GM21825 (cell line): ENCODE results near the gene CLRN1.
"Not testable (repeated sequence)": the region's sequence is repeated elsewhere in the genome, so short reads cannot be mapped to it uniquely, and the experiment has no call there.

ENCODE experiments used
- ATAC-seq: cut with Tn5 transposase; IDR thresholded peaks from one replicate; pipeline ENCODE4 v1.9.1; 2021; ENCODE audit warnings: mild to moderate bottlenecking, moderate library complexity; ENCODE audit not compliant: unreplicated experiment

Gene CLRN1

GRCh38 chr3:150972366-150973071 lies at the start of gene CLRN1:
Gene CLRN1 (minus strand): TSS chr3:150972727. CDS start chr3:150972708, 19 bp downstream.
- ATAC-seq, result no peak

GRCh38 chr3:151016478-151016795 lies 43.9 kb upstream of the CLRN1 start:
- no peak for ATAC-seq

- no peak for ATAC-seq
These were observed 43.4 kb upstream of the CLRN1 start for GRCh38 chr3:151015767-151016477.

- ATAC-seq, result no peak
These were observed 42.7 kb upstream of the CLRN1 start for GRCh38 chr3:151015181-151015580.

GRCh38 chr3:151014501-151015018 lies 42.0 kb upstream of the CLRN1 start:
- no peak for ATAC-seq

- ATAC-seq, result no peak
These were observed 40.2 kb upstream of the CLRN1 start for GRCh38 chr3:151012753-151013152.

- ATAC-seq, result no peak
These were observed 38.9 kb upstream of the CLRN1 start for GRCh38 chr3:151011427-151011826.

- no peak for ATAC-seq
These were observed 37.5 kb upstream of the CLRN1 start for GRCh38 chr3:151009981-151010380.

- ATAC-seq, result no peak
These were observed 36.9 kb upstream of the CLRN1 start for GRCh38 chr3:151009430-151009829.

GRCh38 chr3:151008699-151009098 lies 36.2 kb upstream of the CLRN1 start:
- ATAC-seq, result no peak

- ATAC-seq, result no peak
These were observed 31.2 kb upstream of the CLRN1 start for GRCh38 chr3:151003768-151004134.

GRCh38 chr3:151003029-151003767 lies 30.7 kb upstream of the CLRN1 start:
- ATAC-seq, result no peak

GRCh38 chr3:151002003-151002981 lies 29.8 kb upstream of the CLRN1 start:
- ATAC-seq, result no peak

GRCh38 chr3:150998996-150999395 lies 26.5 kb upstream of the CLRN1 start:
- no peak for ATAC-seq

GRCh38 chr3:150996731-150997130 lies 24.2 kb upstream of the CLRN1 start:
- no peak for ATAC-seq

- ATAC-seq, result no peak
These were observed 23.0 kb upstream of the CLRN1 start for GRCh38 chr3:150995510-150995909.

- no peak for ATAC-seq
These were observed 16.7 kb upstream of the CLRN1 start for GRCh38 chr3:150989208-150989607.

GRCh38 chr3:150988395-150988794 lies 15.9 kb upstream of the CLRN1 start:
- not testable (repeated sequence) for ATAC-seq

GRCh38 chr3:150985711-150986110 lies 13.2 kb upstream of the CLRN1 start:
- no peak for ATAC-seq

GRCh38 chr3:150984066-150984465 lies 11.5 kb upstream of the CLRN1 start:
- ATAC-seq, result no peak
